Activated B cell treated with CpG ODN at 0.5 μM for 24 hours (primary cell): ENCODE measurements around the gene NF2. TPM values are rescaled to one million over a fixed set of nuclear protein-coding genes. Genes with fewer than 3 reads are reported as not detected.

Experiments
- ATAC-seq: fragments of 200-7000 bp; cut with Tn5 transposase; one replicate; pipeline ENCODE4 v1.10.0; 2021; ENCODE audit warnings: low read depth, mild to moderate bottlenecking, moderate library complexity
- CTCF ChIA-PET: fragments of 350-600 bp; sonication (Branson Sonifier 250); formaldehyde crosslinking; loops from one replicate; lab custom pipeline; 2021; ENCODE audit warnings: antibody characterized with exemption; lab: Charles Lee
- POLR2A ChIA-PET: fragments of 350-600 bp; sonication (Branson Sonifier 250); formaldehyde crosslinking; loops from one replicate; lab custom pipeline; 2021; ENCODE audit warnings: antibody characterized with exemption; lab: Charles Lee
- DNase-seq: peaks from one replicate; pipeline ENCODE4 v3.0.0; 2022
- H3K27ac Mint-ChIP-seq: one replicate; pipeline ENCODE4 v1.8.0; 2020; ENCODE audit warnings: mixed read lengths
- H3K27me3 Mint-ChIP-seq: one replicate; pipeline ENCODE4 v1.8.0; 2021; ENCODE audit warnings: mixed read lengths
- H3K36me3 Mint-ChIP-seq: one replicate; pipeline ENCODE4 v1.8.0; 2021; ENCODE audit warnings: low read depth, mixed read lengths
- H3K4me1 Mint-ChIP-seq: one replicate; pipeline ENCODE4 v1.8.0; 2021; ENCODE audit warnings: mixed read lengths
- H3K4me3 Mint-ChIP-seq: one replicate; pipeline ENCODE4 v1.8.0; 2020; ENCODE audit warnings: mild to moderate bottlenecking, mixed read lengths
- H3K9me3 Mint-ChIP-seq: one replicate; pipeline ENCODE4 v1.8.0; 2020; ENCODE audit warnings: mixed read lengths
- intact Hi-C: fragments of 100-400 bp; cut with micrococcal nuclease; formaldehyde crosslinking; loops from one replicate; pipeline ENCODE4 v1.15.1; 2024
- total RNA-seq: library from RNA; stranded (reverse); gene quantifications from 2 replicates; pipeline ENCODE4 v1.2.3, GENCODE V29; 2022
- TF ChIP-seq, protein P1 (sequence below): fragments of 200-600 bp; IDR thresholded peaks from one replicate; pipeline ENCODE4 v1.8.0; 2022; ENCODE audit warnings: antibody characterized with exemption, mild to moderate bottlenecking

Gene NF2
- total RNA-seq, 1 donor from 2014 or later, result 30.3 TPM

- Mint-ChIP-seq H3K27me3 (no peaks in the 10 kb centered on the region), H3K4me3 (no peak overlapping the region), H3K4me1 (no peaks in the 10 kb centered on the region), H3K9me3 (no peaks in the 10 kb centered on the region), H3K27ac (no peak overlapping the region), H3K36me3 (peaks cover 44% of the 10 kb centered on the region)
- TF ChIP-seq, protein P1, sequence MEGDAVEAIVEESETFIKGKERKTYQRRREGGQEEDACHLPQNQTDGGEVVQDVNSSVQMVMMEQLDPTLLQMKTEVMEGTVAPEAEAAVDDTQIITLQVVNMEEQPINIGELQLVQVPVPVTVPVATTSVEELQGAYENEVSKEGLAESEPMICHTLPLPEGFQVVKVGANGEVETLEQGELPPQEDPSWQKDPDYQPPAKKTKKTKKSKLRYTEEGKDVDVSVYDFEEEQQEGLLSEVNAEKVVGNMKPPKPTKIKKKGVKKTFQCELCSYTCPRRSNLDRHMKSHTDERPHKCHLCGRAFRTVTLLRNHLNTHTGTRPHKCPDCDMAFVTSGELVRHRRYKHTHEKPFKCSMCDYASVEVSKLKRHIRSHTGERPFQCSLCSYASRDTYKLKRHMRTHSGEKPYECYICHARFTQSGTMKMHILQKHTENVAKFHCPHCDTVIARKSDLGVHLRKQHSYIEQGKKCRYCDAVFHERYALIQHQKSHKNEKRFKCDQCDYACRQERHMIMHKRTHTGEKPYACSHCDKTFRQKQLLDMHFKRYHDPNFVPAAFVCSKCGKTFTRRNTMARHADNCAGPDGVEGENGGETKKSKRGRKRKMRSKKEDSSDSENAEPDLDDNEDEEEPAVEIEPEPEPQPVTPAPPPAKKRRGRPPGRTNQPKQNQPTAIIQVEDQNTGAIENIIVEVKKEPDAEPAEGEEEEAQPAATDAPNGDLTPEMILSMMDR, result no peak
- ChIA-PET CTCF (interaction anchor here (0.9 to 1.4 kb wide), 2 partner anchors 450 to 481 kb away, joined by 3 read pairs; no protein-coding TSS in a partner anchor), POLR2A (no interaction called here)
- intact Hi-C loops, result no loop called here
- ATAC-seq (no peak), DNase-seq (no peak)
Measured at GRCh38 chr22:29639096-29639495, 35.7 kb downstream of the NF2 start.

- peaks cover 51% of the 10 kb centered on the region for H3K36me3 Mint-ChIP-seq
Measured at GRCh38 chr22:29641042-29641699, 37.7 kb downstream of the NF2 start.

DNA sequence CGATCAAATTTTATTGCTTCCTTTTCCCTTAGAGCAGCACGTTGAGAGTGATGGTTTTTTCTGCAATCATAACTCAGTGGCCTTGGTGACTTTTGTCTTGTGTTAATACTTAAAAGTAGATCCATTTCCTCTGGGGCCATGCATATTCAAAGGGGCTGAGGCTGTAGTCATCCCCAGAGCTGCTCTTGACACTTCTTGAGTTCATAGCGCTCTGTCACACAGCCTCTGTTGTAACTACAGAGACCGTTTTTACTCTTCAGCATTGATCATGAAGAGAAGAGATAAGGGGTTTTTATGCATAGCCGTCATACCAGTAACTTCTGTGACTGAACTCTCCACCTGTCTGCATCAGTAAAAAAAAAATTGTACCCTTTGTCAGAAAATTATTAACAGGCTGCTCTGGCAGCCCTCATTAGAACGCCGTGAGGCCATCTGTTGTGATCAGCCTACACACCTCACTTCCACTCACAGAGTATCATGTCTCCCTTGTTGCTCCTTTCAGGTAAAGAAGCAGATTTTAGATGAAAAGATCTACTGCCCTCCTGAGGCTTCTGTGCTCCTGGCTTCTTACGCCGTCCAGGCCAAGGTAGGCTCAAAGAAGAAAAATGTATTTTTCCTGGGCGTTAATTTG lies 38.4 kb downstream of the NF2 start:
- ATAC-seq (no peak), DNase-seq (no peak)
- Mint-ChIP-seq H3K27ac (no peak overlapping the region), H3K4me1 (no peaks in the 10 kb centered on the region), H3K36me3 (peaks cover 51% of the 10 kb centered on the region), H3K27me3 (no peaks in the 10 kb centered on the region), H3K9me3 (no peaks in the 10 kb centered on the region), H3K4me3 (no peak overlapping the region)
- ChIA-PET POLR2A (no interaction called here), CTCF (no interaction called here)
- intact Hi-C loops, result no loop called here
- TF ChIP-seq, protein P1, result no peak

More at GRCh38 chr22:29641042-29641699, 37.7 kb downstream of the NF2 start:
- intact Hi-C loops, result no loop called here
- no peaks in the 10 kb centered on the region for H3K27me3 Mint-ChIP-seq
- TF ChIP-seq, protein P1, result no peak
- H3K27ac Mint-ChIP-seq, result no peak overlapping the region
- H3K4me3 Mint-ChIP-seq, result no peak overlapping the region
- DNase-seq, result no peak
- ChIA-PET CTCF (no interaction called here), POLR2A (no interaction called here)
- H3K4me1 Mint-ChIP-seq, result no peaks in the 10 kb centered on the region
- no peak for ATAC-seq
- no peaks in the 10 kb centered on the region for H3K9me3 Mint-ChIP-seq

DNA sequence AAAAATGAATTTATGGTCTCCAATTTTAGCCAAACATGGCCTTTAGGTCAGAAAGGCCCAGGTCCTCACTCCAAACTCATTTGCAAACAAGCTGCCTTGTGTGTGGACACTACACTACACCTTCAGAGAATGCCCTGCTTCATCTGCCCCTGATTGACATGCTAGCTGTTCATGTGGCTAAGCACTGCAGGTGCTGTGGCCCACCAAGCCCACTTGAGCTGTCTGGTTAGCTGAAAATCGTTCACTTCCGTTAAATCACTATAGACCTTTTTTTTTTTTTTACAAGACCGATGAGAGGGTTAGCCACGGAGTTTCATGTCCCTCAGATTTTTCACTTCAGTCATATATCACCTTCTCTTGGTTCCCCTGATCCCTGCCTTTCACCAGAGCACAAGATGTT lies 39.3 kb downstream of the NF2 start:
- no peak overlapping the region for H3K4me3 Mint-ChIP-seq
- no peaks in the 10 kb centered on the region for H3K9me3 Mint-ChIP-seq
- intact Hi-C loops, result no loop called here
- ChIA-PET POLR2A (no interaction called here), CTCF (no interaction called here)
- no peaks in the 10 kb centered on the region for H3K4me1 Mint-ChIP-seq
- TF ChIP-seq, protein P1, result no peak
- no peak overlapping the region for H3K27ac Mint-ChIP-seq
- peaks cover 55% of the 10 kb centered on the region for H3K36me3 Mint-ChIP-seq
- ATAC-seq, result no peak
- H3K27me3 Mint-ChIP-seq, result no peaks in the 10 kb centered on the region
- no peak for DNase-seq

- H3K9me3 Mint-ChIP-seq, result no peaks in the 10 kb centered on the region
- H3K4me3 Mint-ChIP-seq, result no peak overlapping the region
- ChIA-PET POLR2A (no interaction called here), CTCF (no interaction called here)
- no peaks in the 10 kb centered on the region for H3K27me3 Mint-ChIP-seq
- H3K36me3 Mint-ChIP-seq, result peaks cover 33% of the 10 kb centered on the region
- no peak overlapping the region for H3K27ac Mint-ChIP-seq
- ATAC-seq (no peak), DNase-seq (no peak)
- no peaks in the 10 kb centered on the region for H3K4me1 Mint-ChIP-seq
- TF ChIP-seq, protein P1, result no peak
- intact Hi-C loops, result no loop called here
Measured at GRCh38 chr22:29647954-29648737, 44.7 kb downstream of the NF2 start.
